ENCODE data around the gene YIPF3.

DNA sequence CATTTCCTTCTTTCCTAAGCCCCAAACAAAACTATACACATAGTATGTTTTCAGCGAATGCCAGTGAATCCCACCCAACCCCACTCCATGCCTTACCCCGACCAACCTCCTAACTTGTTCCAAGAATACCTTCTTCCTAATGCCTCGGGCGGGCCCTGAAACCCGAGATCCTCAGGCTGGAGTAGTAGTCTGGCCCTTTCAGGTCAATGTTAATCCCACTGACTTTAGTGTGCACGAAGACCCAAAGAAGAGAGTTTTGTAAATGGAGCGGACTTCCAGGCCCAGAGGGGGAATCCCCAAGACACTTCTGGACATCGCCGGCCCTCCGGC is 394 bp downstream of the YIPF3 start:
- TF ChIP-seq, protein P1, sequence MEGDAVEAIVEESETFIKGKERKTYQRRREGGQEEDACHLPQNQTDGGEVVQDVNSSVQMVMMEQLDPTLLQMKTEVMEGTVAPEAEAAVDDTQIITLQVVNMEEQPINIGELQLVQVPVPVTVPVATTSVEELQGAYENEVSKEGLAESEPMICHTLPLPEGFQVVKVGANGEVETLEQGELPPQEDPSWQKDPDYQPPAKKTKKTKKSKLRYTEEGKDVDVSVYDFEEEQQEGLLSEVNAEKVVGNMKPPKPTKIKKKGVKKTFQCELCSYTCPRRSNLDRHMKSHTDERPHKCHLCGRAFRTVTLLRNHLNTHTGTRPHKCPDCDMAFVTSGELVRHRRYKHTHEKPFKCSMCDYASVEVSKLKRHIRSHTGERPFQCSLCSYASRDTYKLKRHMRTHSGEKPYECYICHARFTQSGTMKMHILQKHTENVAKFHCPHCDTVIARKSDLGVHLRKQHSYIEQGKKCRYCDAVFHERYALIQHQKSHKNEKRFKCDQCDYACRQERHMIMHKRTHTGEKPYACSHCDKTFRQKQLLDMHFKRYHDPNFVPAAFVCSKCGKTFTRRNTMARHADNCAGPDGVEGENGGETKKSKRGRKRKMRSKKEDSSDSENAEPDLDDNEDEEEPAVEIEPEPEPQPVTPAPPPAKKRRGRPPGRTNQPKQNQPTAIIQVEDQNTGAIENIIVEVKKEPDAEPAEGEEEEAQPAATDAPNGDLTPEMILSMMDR (IDR thresholded peaks at IDR 0.05) = no peak
- TF ChIP-seq POLR2A (IDR thresholded peaks at IDR 0.05) (no peak), POLR2AphosphoS5 (IDR thresholded peaks at IDR 0.05) (no peak), EP300 (IDR thresholded peaks at IDR 0.05) (no peak)
